ENCODE results near the gene GRID1. TPM values are rescaled to one million over a fixed set of nuclear protein-coding genes. Genes with fewer than 3 reads are reported as not detected.

The GRID1 gene
- total RNA-seq, 1 donor = under 0.01 TPM

- DNase-seq (ENCODE audit: low read depth in 2 of 3, low spot score in 2 of 3) = no peak
Observed at GRCh38 chr10:85657476-85658113, 709.0 kb downstream of the GRID1 start.

- DNase-seq (ENCODE audit: low read depth in 2 of 3, low spot score in 2 of 3) = no peak
Observed at GRCh38 chr10:85655411-85655810, 711.2 kb downstream of the GRID1 start.

GRCh38 chr10:85651497-85651882 lies 715.1 kb downstream of the GRID1 start:
- no peak for DNase-seq (ENCODE audit: low read depth in 2 of 3, low spot score in 2 of 3)

- DNase-seq (ENCODE audit: low read depth in 2 of 3, low spot score in 2 of 3) = no peak
Observed at GRCh38 chr10:85650791-85651496, 715.7 kb downstream of the GRID1 start.

- no peak for DNase-seq (ENCODE audit: low read depth in 2 of 3, low spot score in 2 of 3)
Observed at GRCh38 chr10:85649461-85649860, 717.1 kb downstream of the GRID1 start.

- no peak for DNase-seq (ENCODE audit: low read depth in 2 of 3, low spot score in 2 of 3)
Observed at GRCh38 chr10:85648279-85648754, 718.3 kb downstream of the GRID1 start.

GRCh38 chr10:85647741-85648140 lies 718.9 kb downstream of the GRID1 start:
- DNase-seq (ENCODE audit: low read depth in 2 of 3, low spot score in 2 of 3) = no peak

- no peak for DNase-seq (ENCODE audit: low read depth in 2 of 3, low spot score in 2 of 3)
Observed at GRCh38 chr10:85645926-85646711, 720.5 kb downstream of the GRID1 start.

- no peak for DNase-seq (ENCODE audit: low read depth in 2 of 3, low spot score in 2 of 3)
Observed at GRCh38 chr10:85645053-85645452, 721.5 kb downstream of the GRID1 start.

- no peak for DNase-seq (ENCODE audit: low read depth in 2 of 3, low spot score in 2 of 3)
Observed at GRCh38 chr10:85643845-85644525, 722.6 kb downstream of the GRID1 start.

GRCh38 chr10:85643171-85643844 lies 723.3 kb downstream of the GRID1 start:
- no peak for DNase-seq (ENCODE audit: low read depth in 2 of 3, low spot score in 2 of 3)

- no peak for DNase-seq (ENCODE audit: low read depth in 2 of 3, low spot score in 2 of 3)
Observed at GRCh38 chr10:85642421-85643170, 724.0 kb downstream of the GRID1 start.

GRCh38 chr10:85642082-85642420 lies 724.5 kb downstream of the GRID1 start:
- DNase-seq (ENCODE audit: low read depth in 2 of 3, low spot score in 2 of 3) = no peak

- DNase-seq (ENCODE audit: low read depth in 2 of 3, low spot score in 2 of 3) = no peak
Observed at GRCh38 chr10:85641479-85642009, 725.1 kb downstream of the GRID1 start.

GRCh38 chr10:85638797-85639196 lies 727.8 kb downstream of the GRID1 start:
- no peak for DNase-seq (ENCODE audit: low read depth in 2 of 3, low spot score in 2 of 3)

GRCh38 chr10:85635650-85636049 lies 730.9 kb downstream of the GRID1 start:
- DNase-seq (ENCODE audit: low read depth in 2 of 3, low spot score in 2 of 3) = no peak

GRCh38 chr10:85624511-85624910 lies 742.1 kb downstream of the GRID1 start:
- no peak for DNase-seq (ENCODE audit: low read depth in 2 of 3, low spot score in 2 of 3)

GRCh38 chr10:85623758-85624157 lies 742.8 kb downstream of the GRID1 start:
- DNase-seq (ENCODE audit: low read depth in 2 of 3, low spot score in 2 of 3) = no peak

GRCh38 chr10:85623342-85623741 lies 743.3 kb downstream of the GRID1 start:
- DNase-seq (ENCODE audit: low read depth in 2 of 3, low spot score in 2 of 3) = no peak

GRCh38 chr10:85622425-85622824 lies 744.2 kb downstream of the GRID1 start:
- no peak for DNase-seq (ENCODE audit: low read depth in 2 of 3, low spot score in 2 of 3)

All from hematopoietic multipotent progenitor cell (in vitro differentiated cells).